Hepatic stellate cell (primary cell): ENCODE results near the gene EIF4E1B.

ENCODE experiments used
- DNase-seq: peaks from one replicate; pipeline ENCODE4 v3.0.0; 2011; ENCODE audit warnings: low spot score

EIF4E1B gene

GRCh38 chr5:176626876-176627236 is 3.6 kb upstream of the EIF4E1B start:
- no peak for DNase-seq

- DNase-seq: no peak
Measured at GRCh38 chr5:176627582-176627981, 2.9 kb upstream of the EIF4E1B start.

GRCh38 chr5:176628406-176629228 is 1.9 kb upstream of the EIF4E1B start:
- DNase-seq: no peak

DNA sequence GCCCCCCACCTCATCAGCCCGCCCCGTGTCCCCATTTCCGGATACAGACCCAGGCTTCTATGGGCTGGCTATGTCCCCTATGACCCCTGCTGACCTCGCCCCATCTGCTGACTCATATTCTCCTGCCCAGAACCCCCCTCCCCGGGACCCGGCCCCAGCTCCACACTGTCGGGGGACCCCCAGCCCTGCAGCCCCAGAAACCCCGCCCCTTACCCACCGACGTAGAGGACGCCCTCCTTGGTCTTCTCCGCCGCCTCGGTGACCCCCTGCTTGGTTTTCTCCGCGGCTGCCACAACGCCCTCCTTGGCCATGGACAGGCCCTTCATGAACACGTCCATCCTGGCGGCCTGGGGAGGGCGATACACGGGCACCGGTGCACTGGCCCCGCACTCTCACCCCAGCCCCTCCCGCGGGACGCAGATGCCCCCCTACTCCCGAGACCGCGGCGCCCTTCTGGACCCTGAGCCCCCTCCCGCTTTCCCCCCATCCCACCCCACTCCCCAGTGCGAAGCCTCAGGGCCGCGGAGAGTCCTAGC is 1.1 kb upstream of the EIF4E1B start:
- no peak for DNase-seq

- no peak for DNase-seq
Measured at GRCh38 chr5:176630681-176631222, 277 bp downstream of the EIF4E1B start.

DNA sequence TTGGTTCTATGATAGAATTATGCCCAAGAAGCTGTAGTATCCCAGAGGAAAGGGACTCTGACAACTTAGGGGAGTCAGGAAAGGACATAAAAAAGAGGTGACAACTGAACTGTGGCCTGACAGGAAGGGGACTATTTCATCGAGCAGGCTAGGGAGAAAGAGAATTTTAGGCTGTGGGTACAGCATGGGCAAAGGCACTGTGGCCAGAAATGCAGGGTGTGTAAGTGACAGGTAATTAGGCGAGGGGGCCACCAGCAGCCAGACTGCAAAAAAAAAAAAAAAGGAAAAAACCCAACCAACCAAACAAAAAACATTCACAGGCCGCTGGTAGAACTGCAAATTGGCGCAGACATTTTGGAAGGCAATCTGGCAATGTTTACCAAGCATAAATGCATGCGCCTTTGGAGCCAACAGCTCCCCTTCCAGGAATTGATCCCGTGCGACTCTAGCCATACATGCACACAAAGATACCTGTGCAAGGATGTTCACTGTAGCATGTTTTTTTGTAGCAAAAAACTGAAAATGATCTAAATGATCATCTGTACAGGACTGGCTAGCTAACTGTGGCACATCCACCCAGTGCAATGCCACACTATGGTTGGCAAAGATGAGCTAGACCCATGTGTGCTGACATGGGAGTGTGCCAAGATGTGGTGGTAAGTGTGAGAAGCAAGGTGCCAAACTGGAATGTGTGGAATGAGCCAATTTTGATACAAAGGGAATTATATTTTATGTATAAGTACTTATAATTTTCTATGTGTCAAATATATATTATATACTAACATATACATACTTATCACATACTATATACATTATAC is 1.1 kb downstream of the EIF4E1B start:
- no peak for DNase-seq

GRCh38 chr5:176632745-176633144 is 2.3 kb downstream of the EIF4E1B start:
- DNase-seq: no peak

DNA sequence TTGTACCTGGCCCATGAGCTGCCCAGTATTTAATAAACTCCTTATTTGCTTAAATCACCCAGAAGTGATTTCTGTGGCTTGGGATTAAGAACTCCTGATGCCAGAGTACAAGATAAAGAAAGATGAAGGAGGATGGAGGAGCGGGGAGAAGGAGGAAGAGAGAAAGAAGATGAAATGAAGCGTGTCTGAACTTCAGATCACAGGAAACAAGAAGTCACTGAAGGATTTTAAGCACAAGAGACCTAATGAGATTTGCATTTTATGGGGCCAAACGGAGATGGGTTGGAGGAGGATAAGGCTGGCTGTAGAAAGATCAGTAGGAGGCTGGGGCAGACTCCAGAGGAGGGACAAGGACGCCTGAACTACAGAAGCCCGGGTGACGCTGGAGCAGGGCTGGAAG is 3.1 kb downstream of the EIF4E1B start:
- no peak for DNase-seq

GRCh38 chr5:176636426-176636825 is 6.0 kb downstream of the EIF4E1B start:
- no peak for DNase-seq

DNA sequence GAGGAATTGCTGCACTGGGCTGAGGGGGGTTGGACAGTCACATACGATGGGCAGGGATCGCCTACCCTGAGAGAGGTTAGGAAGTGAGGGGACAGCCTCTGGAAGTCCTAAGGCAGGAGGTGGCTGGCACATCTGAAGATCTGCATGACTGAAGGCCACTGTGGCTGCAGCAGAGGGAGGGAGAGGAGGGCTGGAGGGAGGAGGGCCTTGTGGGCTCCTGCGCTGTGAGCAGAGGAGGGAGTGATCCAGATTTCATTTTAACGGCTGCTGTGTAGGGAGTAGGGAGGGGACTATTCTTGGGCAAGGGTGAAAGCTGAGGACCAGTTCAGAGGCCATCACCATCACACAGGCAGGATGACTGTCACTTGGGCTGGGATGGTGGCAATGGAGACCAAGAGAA is 7.1 kb downstream of the EIF4E1B start:
- no peak for DNase-seq

DNA sequence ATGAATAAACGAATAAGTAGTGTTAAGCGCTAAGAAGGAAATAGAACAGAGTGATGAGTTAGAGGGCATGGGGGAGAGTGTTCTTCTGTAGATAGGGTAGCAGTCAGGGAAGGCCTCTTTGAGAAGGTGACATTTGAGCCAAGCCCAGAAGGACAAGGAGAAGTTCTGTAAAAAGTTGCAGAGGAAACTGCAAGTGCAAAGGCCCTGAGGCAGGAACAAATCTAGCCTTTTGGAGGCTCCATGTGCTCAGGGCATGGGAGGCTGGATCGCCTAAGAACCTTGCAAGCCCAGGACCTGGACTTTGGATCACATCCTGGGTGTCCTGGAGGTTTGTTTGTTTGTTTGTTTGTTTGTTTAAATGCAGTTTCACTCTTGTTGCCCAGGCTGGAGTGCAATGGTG is 8.0 kb downstream of the EIF4E1B start:
- DNase-seq: no peak

- DNase-seq: no peak
Measured at GRCh38 chr5:176639208-176639607, 8.7 kb downstream of the EIF4E1B start.

- no peak for DNase-seq
Measured at GRCh38 chr5:176639981-176640380, 9.5 kb downstream of the EIF4E1B start.

DNA sequence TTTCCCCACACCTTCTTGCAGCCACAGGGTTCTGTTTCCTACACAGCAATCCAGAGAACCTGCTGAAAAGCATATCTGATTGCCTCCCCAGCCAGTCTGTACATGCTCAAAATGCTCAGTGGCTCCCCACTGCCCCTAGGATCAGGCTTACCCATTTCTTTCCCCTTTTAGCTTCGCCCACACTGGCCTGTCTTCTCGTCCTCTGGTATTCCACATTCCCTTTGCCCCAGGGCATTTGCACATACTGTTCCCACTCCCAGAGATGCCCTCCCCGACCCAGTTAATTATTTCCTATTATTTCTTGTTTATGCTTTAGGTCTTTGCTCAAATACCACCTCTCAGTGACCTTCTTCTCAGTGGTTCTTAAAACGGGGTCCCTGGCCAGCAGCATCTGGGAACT is 10.1 kb downstream of the EIF4E1B start:
- DNase-seq: no peak

GRCh38 chr5:176642675-176643490 is 12.4 kb downstream of the EIF4E1B start:
- no peak for DNase-seq

GRCh38 chr5:176643491-176644219 is 13.2 kb downstream of the EIF4E1B start:
- no peak for DNase-seq

GRCh38 chr5:176644294-176644693 is 13.8 kb downstream of the EIF4E1B start:
- no peak for DNase-seq

DNA sequence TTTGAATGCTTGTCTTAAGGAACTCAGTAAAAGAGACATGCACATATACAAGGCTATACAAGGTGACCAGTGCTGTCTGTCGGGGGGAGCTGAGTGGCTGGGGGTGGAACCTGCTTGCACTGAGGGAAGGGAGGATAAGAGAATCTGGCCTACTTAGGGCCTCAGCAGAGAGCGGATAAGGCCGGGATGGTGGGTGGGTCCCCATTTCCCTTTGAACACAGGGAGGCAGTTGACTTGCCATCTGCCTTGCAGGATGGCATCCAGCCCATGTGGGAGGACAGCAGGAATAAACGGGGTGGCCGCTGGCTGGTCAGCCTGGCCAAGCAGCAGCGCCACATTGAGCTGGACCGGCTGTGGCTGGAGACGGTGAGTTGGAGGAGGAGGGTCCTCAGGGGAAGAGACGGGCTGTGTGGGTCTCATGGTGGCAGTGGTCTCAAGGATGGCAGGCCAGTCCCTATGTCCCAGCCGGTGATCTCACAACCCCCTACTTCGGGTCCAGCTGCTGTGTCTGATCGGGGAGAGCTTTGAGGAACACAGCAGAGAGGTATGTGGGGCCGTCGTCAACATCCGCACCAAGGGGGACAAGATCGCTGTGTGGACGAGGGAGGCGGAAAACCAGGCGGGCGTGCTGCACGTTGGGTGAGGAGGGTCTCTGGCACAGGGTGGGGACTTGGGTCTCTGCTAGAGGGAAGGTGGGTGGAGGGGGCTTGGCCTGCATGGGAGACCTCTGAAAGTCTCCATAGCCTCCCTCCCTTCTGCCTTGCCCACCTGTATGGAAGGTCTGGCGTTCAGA is 14.6 kb downstream of the EIF4E1B start:
- DNase-seq: no peak

GRCh38 chr5:176646049-176646706 is 15.7 kb downstream of the EIF4E1B start:
- no peak for DNase-seq

- no peak for DNase-seq
Measured at GRCh38 chr5:176646707-176647029, 16.2 kb downstream of the EIF4E1B start.
